ENCODE results near the gene AGO1. TPM values are rescaled to one million over a fixed set of nuclear protein-coding genes. Genes with fewer than 3 reads are reported as not detected.

The AGO1 gene
- total and polyA plus RNA-seq, 10 of the 15 experiments (the other 5 are each of a cell fraction or from before 2014, with no cell fraction given): 1.8 to 24.0 (median 8.1) TPM

- in situ Hi-C loops (cut with MboI) (no loop called here), intact Hi-C loops (cut with micrococcal nuclease; ENCODE audit: unreplicated experiment) (no loop called here)
- BruUV-seq (replicated peaks): no TSS peak
- no peak for DNase-seq (ENCODE audit: low read depth, low spot score)
- no peak for ATAC-seq
- H3K4me1 ChIP-seq (ENCODE audit: control insufficient read depth, insufficient read depth, low read length): no peaks in the 10 kb centered on the region
- ChIA-PET RAD21 (ENCODE audit: unreplicated experiment) (no interaction called here), POLR2A (no interaction called here), CTCF (no interaction called here), SMC1A (ENCODE audit: uncharacterized antibody, unreplicated experiment) (no interaction called here)
- H3K9ac ChIP-seq (ENCODE audit: control insufficient read depth, insufficient read depth, low read length): no peak overlapping the region
- no peaks in the 10 kb centered on the region for H3K9me3 ChIP-seq (replicated peaks; ENCODE audit: control insufficient read depth, insufficient read depth, low read length)
- H3K79me2 ChIP-seq (ENCODE audit: control insufficient read depth, insufficient read depth, low read length): no peaks in the 10 kb centered on the region
- H2AFZ ChIP-seq (ENCODE audit: control insufficient read depth, low read depth, low read length): no peak overlapping the region
- TF ChIP-seq KDM1A (IDR thresholded peaks at IDR 0.05; ENCODE audit: borderline replicate concordance) (no peak), STAT1 (conservative IDR thresholded peaks at IDR 0.05) (no peak), E2F8 (IDR thresholded peaks at IDR 0.05; ENCODE audit: low read depth, partially characterized antibody) (no peak), FOXM1 (IDR thresholded peaks at IDR 0.05; ENCODE audit: low read depth, low read length) (no peak)
- FAIRE-seq: no peak
- no peak overlapping the region for H3K4me2 ChIP-seq (ENCODE audit: control insufficient read depth, insufficient read depth)
- no peak overlapping the region for H3K27ac ChIP-seq (ENCODE audit: control insufficient read depth, insufficient read depth)
- H4K20me1 ChIP-seq (ENCODE audit: control insufficient read depth, insufficient read depth): no peaks in the 10 kb centered on the region
- 0 out of 4 replicates have a peak, but pooled peaks cover 0 to 2% of the 10 kb centered on the region in 2 experiments for H3K36me3 ChIP-seq (ENCODE audit: control insufficient read depth in 2 of 2, insufficient read depth in 2 of 2, low read length in 1 of 2)
- H3K4me3 ChIP-seq: no peak overlapping the region
- no peaks in the 10 kb centered on the region for H3K27me3 ChIP-seq (replicated peaks in 1 of 2; ENCODE audit: control insufficient read depth in 2 of 2, insufficient read depth in 2 of 2, low read length in 1 of 2)
- 50% methylated on average over 2 of the region's 2 CpGs for WGBS (ENCODE audit: insufficient coverage, insufficient replicate concordance, low lambda C conversion rate, missing lambda C conversion rate)
These were observed 47.6 kb upstream of the AGO1 start for GRCh38 chr1:35835398-35835797.

GRCh38 chr1:35836734-35837133, 46.3 kb upstream of the AGO1 start:
- H4K20me1 ChIP-seq (ENCODE audit: control insufficient read depth, insufficient read depth): no peaks in the 10 kb centered on the region
- TF ChIP-seq SUZ12 (IDR thresholded peaks at IDR 0.05; ENCODE audit: unreplicated experiment) (no peak), IRF4 (IDR thresholded peaks at IDR 0.05; ENCODE audit: low read depth, low read length) (no peak), HSF1 (IDR thresholded peaks at IDR 0.05; ENCODE audit: low read depth, low read length) (no peak)
- H3K4me1 ChIP-seq (ENCODE audit: control insufficient read depth, insufficient read depth, low read length): no peaks in the 10 kb centered on the region
- H3K36me3 ChIP-seq (ENCODE audit: control insufficient read depth in 2 of 2, insufficient read depth in 2 of 2, low read length in 1 of 2): peaks cover 0 to 2% of the 10 kb centered on the region in 2 experiments; a peak in 1 of 4 replicates
- no peak overlapping the region for H3K4me2 ChIP-seq (ENCODE audit: control insufficient read depth, insufficient read depth)
- H3K79me2 ChIP-seq (ENCODE audit: control insufficient read depth, insufficient read depth, low read length): no peaks in the 10 kb centered on the region
- RAD21 ChIA-PET (ENCODE audit: unreplicated experiment): no interaction called here
- no peak overlapping the region for H3K9ac ChIP-seq (ENCODE audit: control insufficient read depth, insufficient read depth, low read length)
- no TSS peak for BruUV-seq (replicated peaks)
- SMC1A ChIA-PET (ENCODE audit: uncharacterized antibody, unreplicated experiment): no interaction called here
- CTCF ChIA-PET: no interaction called here
- WGBS (ENCODE audit: insufficient coverage, insufficient replicate concordance, low lambda C conversion rate, missing lambda C conversion rate): 100% methylated on average over 1 of the region's 1 CpG
- no peak for FAIRE-seq
- intact Hi-C loops (cut with micrococcal nuclease; ENCODE audit: unreplicated experiment) (no loop called here), in situ Hi-C loops (cut with MboI) (no loop called here)
- H3K27me3 ChIP-seq (replicated peaks in 1 of 2; ENCODE audit: control insufficient read depth in 2 of 2, insufficient read depth in 2 of 2, low read length in 1 of 2): no peaks in the 10 kb centered on the region
- no peak overlapping the region for H3K4me3 ChIP-seq
- H3K27ac ChIP-seq (ENCODE audit: control insufficient read depth, insufficient read depth): no peak overlapping the region
- H3K9me3 ChIP-seq (replicated peaks; ENCODE audit: control insufficient read depth, insufficient read depth, low read length): no peaks in the 10 kb centered on the region
- POLR2A ChIA-PET: no interaction called here
- ATAC-seq: no peak
- DNase-seq (ENCODE audit: low read depth, low spot score): no peak
- no peak overlapping the region for H2AFZ ChIP-seq (ENCODE audit: control insufficient read depth, low read depth, low read length)
